ENCODE measurements around the gene RRP9. TPM values are rescaled to one million over a fixed set of nuclear protein-coding genes. Genes with fewer than 3 reads are reported as not detected.

Gene RRP9
- total RNA-seq, 1 experiment from 2014 or later = 71.3 TPM

GRCh38 chr3:51970606-51971300 is 29.0 kb upstream of the RRP9 start:
- no TSS peak for BruUV-seq (replicated peaks)
- no peak overlapping the region for H3K4me3 ChIP-seq (replicated peaks in 1 of 2; ENCODE audit: low read depth in 1 of 2, low read length in 2 of 2)
- no peaks in the 10 kb centered on the region for H3K9me3 ChIP-seq (ENCODE audit: control insufficient read depth in 1 of 2, insufficient read depth in 1 of 2, low read depth in 1 of 2, low read length in 2 of 2)
- no peaks in the 10 kb centered on the region for H3K9me2 ChIP-seq (ENCODE audit: insufficient read depth)
- H3K27ac ChIP-seq (ENCODE audit: low read depth, low read length) = peak overlapping the region; percentile 10; the same call in 1 of the 2 replicates
- no peak overlapping the region for H2AFZ ChIP-seq (ENCODE audit: low read depth, low read length, poor library complexity, severe bottlenecking)
- peaks cover 5 to 18% of the 10 kb centered on the region in 2 experiments; a peak in 2 of 4 replicates for H3K36me3 ChIP-seq (ENCODE audit: control insufficient read depth in 1 of 2, insufficient read depth in 2 of 2, low read length in 2 of 2)
- ChIA-PET CTCF (interaction anchor here (4.8 kb wide), 1 partner anchor 28 kb away, joined by 46 read pairs; the partner anchor contains the start of genes PARP3 and RRP9), RAD21 (ENCODE audit: low non-redundant PET in 1 of 2, low total read pairs in 2 of 2, uncharacterized antibody in 2 of 2, unreplicated experiment in 2 of 2) (no interaction called here), POLR2A (no interaction called here)
- H3K4me1 ChIP-seq (ENCODE audit: control insufficient read depth in 1 of 2, insufficient read depth in 2 of 2, low read length in 2 of 2) = peaks cover 36 to 77% of the 10 kb centered on the region in 2 experiments
- ATAC-seq (no peak), DNase-seq (ENCODE audit: low read depth, low spot score) (no peak)
- H3K27me3 ChIP-seq (ENCODE audit: insufficient read depth, low read length) = no peaks in the 10 kb centered on the region
- H3K4me2 ChIP-seq (ENCODE audit: low read length) = no peak overlapping the region
- peaks cover 43% of the 10 kb centered on the region for H3K79me2 ChIP-seq (ENCODE audit: insufficient read depth, low read length)
- intact Hi-C loops (cut with micrococcal nuclease) = no loop called here
- H4K20me1 ChIP-seq (ENCODE audit: insufficient read depth) = 0 out of 2 replicates have a peak, but pooled peaks cover 4% of the 10 kb centered on the region
- H3K9ac ChIP-seq (ENCODE audit: low read length) = 0 out of 2 replicates have a peak overlapping the region, but pooled peaks have one; percentile 7
- no peak for TF ChIP-seq EZH2phosphoT487 (IDR thresholded peaks at IDR 0.05; ENCODE audit: borderline replicate concordance)
- TF ChIP-seq, protein P1, sequence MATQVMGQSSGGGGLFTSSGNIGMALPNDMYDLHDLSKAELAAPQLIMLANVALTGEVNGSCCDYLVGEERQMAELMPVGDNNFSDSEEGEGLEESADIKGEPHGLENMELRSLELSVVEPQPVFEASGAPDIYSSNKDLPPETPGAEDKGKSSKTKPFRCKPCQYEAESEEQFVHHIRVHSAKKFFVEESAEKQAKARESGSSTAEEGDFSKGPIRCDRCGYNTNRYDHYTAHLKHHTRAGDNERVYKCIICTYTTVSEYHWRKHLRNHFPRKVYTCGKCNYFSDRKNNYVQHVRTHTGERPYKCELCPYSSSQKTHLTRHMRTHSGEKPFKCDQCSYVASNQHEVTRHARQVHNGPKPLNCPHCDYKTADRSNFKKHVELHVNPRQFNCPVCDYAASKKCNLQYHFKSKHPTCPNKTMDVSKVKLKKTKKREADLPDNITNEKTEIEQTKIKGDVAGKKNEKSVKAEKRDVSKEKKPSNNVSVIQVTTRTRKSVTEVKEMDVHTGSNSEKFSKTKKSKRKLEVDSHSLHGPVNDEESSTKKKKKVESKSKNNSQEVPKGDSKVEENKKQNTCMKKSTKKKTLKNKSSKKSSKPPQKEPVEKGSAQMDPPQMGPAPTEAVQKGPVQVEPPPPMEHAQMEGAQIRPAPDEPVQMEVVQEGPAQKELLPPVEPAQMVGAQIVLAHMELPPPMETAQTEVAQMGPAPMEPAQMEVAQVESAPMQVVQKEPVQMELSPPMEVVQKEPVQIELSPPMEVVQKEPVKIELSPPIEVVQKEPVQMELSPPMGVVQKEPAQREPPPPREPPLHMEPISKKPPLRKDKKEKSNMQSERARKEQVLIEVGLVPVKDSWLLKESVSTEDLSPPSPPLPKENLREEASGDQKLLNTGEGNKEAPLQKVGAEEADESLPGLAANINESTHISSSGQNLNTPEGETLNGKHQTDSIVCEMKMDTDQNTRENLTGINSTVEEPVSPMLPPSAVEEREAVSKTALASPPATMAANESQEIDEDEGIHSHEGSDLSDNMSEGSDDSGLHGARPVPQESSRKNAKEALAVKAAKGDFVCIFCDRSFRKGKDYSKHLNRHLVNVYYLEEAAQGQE (IDR thresholded peaks at IDR 0.05; ENCODE audit: low read depth) = no peak
- peak; percentile 10; the same call in 1 of the 2 replicates for TF ChIP-seq POLR2AphosphoS5 (IDR thresholded peaks at IDR 0.05; ENCODE audit: low read depth, low read length)
- no peak for TF ChIP-seq CEBPB (IDR thresholded peaks at IDR 0.05; ENCODE audit: low read depth)
